Measurements from ENCODE around the gene MYH6.

The MYH6 gene

DNA sequence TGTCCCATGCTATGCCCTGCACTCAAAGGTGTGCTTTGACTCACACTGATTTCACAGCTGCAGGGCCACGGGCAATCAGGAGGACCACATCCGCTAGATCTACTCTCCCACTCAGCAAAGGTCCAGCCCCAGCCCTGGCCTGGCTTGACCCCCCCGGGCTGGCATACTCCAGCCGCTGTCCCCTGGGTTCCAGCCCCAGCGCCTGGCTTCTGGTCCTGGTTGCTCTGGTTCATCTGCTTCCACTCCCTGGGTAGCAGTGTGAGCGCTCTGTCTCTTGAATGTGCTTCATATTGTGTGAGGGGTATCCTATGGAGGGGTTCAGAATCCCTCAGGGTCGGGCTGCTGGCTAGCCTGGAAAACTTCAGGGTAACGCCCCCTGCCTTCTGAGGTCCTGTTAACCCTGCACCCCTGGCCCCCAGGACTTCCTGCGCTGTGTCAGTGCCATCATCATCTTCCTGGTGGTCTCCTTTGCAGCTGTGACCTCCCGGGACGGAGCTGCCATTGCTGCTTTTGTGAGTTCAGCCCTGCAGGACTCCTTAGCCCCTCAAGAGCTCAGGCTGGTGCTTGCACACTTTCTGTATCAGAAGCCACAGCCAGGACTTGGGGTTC, 29.4 kb downstream of the MYH6 start:
- H3K4me3 ChIP-seq (ENCODE audit: low read length) = no peak overlapping the region
- DNase-seq (ENCODE audit: low read depth) = no peak
- TF ChIP-seq, protein P1, sequence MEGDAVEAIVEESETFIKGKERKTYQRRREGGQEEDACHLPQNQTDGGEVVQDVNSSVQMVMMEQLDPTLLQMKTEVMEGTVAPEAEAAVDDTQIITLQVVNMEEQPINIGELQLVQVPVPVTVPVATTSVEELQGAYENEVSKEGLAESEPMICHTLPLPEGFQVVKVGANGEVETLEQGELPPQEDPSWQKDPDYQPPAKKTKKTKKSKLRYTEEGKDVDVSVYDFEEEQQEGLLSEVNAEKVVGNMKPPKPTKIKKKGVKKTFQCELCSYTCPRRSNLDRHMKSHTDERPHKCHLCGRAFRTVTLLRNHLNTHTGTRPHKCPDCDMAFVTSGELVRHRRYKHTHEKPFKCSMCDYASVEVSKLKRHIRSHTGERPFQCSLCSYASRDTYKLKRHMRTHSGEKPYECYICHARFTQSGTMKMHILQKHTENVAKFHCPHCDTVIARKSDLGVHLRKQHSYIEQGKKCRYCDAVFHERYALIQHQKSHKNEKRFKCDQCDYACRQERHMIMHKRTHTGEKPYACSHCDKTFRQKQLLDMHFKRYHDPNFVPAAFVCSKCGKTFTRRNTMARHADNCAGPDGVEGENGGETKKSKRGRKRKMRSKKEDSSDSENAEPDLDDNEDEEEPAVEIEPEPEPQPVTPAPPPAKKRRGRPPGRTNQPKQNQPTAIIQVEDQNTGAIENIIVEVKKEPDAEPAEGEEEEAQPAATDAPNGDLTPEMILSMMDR (conservative IDR thresholded peaks at IDR 0.05; ENCODE audit: low read length) = no peak

DNA sequence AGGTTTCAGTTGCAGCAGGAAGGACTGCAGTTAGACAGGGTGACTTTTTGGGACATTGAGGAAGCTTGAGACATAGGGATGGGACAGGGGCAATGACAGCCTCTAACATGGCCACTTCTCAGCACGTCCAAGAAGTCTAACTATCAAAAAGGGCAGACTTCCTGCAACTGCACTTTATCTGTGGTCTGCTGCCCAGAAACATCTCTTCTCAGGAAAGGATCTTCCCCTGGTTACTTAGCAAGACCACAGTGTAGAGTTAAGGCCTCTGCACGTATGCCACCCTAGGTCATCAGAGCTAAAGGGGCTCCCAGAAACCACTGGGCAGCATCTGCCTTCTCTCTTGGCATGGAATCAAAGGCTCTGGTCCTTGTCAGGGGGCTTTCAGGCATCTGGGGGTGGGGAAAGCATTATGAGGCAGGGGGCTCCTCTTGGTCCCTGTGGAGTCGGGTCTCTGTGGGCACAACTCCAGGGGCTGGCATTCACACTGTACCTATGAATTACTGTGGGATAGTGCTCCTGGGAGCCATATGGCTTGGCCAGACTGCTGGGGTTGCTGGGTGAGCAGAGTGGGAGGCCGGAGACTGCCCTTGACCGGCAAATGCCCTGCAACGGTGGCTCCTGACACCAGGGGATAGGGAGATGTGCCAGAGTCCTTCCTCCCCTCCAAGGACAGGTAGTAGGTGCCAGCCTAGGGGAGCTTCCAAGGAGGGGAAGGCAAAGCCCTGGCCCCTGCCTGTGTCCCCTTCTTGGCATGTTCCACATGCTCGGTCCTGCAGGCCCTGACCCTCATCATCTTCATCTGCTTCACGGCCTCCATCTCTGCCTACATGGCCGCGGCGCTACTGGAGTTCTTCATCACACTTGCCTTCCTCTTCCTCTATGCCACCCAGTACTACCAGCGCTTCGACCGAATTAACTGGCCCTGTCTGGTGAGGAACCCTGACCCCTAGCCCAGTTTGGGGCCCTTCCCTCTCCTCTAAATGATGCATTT, 30.2 kb downstream of the MYH6 start:
- no peak overlapping the region for H3K4me3 ChIP-seq (ENCODE audit: low read length)
- DNase-seq (ENCODE audit: low read depth) = no peak
- TF ChIP-seq, protein P1 (conservative IDR thresholded peaks at IDR 0.05; ENCODE audit: low read length) = no peak

DNA sequence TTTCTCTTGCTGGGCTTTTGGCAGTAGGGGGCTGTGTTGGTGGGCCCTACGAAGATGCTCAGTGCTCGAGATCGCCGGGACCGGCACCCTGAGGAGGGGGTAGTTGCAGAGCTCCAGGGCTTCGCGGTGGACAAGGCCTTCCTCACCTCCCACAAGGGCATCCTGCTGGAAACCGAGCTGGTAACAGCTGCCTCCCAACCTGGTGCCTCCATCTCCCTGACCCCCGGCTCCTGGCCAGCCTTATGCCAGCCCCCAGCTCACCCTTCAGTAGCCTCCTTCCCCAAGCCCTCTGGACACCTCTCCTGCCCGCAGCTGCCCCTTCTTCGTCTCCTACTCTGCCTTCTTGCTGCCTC, 30.9 kb downstream of the MYH6 start:
- TF ChIP-seq, protein P1 (conservative IDR thresholded peaks at IDR 0.05; ENCODE audit: low read length) = no peak
- H3K4me3 ChIP-seq (ENCODE audit: low read length) = no peak overlapping the region
- DNase-seq (ENCODE audit: low read depth) = no peak

DNA sequence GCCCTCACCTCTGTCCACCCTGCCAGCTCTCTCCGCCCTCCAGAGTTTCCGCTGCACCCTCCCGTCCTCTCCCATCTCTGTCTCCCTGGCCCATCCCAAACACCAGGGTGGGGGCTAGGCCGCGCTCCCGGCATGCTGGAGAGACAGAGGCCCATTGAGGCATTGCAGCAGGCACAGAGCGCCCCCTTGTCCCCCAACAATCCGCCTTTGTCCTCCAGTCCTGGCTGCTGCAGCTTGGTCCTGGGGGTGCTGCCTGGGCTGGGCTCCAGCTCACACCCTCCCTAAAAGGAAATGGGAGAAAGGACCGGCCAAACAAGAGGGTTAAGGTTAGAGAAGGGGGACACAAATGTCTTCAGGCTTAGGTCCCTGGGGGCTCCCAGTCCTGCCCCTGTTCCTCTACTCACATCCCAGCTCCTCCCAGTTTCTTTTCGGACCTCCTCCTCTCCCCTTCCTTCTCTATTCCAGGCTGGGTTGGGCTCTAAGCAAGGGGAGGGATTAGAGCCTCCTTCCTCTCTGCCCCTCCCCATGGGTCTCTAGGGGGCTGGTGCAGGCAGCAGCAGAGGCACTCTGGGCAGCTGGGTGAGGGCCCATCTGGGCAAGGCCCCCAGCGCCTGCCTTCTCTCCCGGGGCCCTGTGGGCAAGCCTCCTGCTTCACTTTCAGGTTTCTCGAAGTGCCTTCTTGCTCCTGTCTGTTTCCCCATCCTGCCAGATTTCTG, 31.4 kb downstream of the MYH6 start, which contains the start of gene CMTM5:
TSS of gene CMTM5 (plus strand) at position 565 of the 716 bp plus-strand sequence. CDS start 206 bp downstream, outside the sequence.
- DNase-seq (ENCODE audit: low read depth) = no peak
- no peak within 1 kb of the TSS for H3K4me3 ChIP-seq (ENCODE audit: low read length)
- TF ChIP-seq, protein P1 (conservative IDR thresholded peaks at IDR 0.05; ENCODE audit: low read length) = no peak

DNA sequence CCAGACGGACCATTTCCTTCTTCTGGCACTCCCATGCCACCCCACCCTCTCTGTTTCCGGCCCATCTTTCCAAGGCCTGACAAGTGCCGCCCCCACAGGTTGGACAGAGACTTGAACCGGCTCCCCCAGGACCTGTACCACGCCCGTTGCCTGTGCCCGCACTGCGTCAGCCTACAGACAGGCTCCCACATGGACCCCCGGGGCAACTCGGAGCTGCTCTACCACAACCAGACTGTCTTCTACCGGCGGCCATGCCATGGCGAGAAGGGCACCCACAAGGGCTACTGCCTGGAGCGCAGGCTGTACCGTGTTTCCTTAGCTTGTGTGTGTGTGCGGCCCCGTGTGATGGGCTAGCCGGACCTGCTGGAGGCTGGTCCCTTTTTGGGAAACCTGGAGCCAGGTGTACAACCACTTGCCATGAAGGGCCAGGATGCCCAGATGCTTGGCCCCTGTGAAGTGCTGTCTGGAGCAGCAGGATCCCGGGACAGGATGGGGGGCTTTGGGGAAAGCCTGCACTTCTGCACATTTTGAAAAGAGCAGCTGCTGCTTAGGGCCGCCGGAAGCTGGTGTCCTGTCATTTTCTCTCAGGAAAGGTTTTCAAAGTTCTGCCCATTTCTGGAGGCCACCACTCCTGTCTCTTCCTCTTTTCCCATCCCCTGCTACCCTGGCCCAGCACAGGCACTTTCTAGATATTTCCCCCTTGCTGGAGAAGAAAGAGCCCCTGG, 32.4 kb downstream of the MYH6 start:
- TF ChIP-seq, protein P1 (conservative IDR thresholded peaks at IDR 0.05; ENCODE audit: low read length) = no peak

DNA sequence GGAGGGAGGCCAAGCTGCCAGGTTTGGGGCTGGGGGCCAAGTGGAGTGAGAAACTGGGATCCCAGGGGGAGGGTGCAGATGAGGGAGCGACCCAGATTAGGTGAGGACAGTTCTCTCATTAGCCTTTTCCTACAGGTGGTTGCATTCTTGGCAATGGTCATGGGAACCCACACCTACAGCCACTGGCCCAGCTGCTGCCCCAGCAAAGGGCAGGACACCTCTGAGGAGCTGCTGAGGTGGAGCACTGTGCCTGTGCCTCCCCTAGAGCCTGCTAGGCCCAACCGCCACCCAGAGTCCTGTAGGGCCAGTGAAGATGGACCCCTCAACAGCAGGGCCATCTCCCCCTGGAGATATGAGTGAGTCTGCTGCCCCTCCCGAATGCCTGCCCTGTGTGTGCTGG, 35.0 kb downstream of the MYH6 start:
- no peak overlapping the region for H3K4me3 ChIP-seq (ENCODE audit: low read length)
- TF ChIP-seq, protein P1 (conservative IDR thresholded peaks at IDR 0.05; ENCODE audit: low read length) = no peak
- no peak for DNase-seq (ENCODE audit: low read depth)

More for the DNA sequence above, 32.4 kb downstream of the MYH6 start:
- DNase-seq (ENCODE audit: low read depth) = no peak
- H3K4me3 ChIP-seq (ENCODE audit: low read length) = no peak overlapping the region

Measured in AG10803 (cell line).